GM18526 (cell line): ENCODE data around the gene ARMS2.

ENCODE experiments used
- POLR2A ChIP-seq: IDR thresholded peaks from 3 replicates; pipeline ENCODE4 v1.6.1; 2011; ENCODE audit not compliant: insufficient read length; ENCODE audit errors: extremely low read depth

ARMS2 gene

GRCh38 chr10:122505885-122506645 lies 51.6 kb downstream of the ARMS2 start:
- no peak for TF ChIP-seq POLR2A
